Measurements from ENCODE around the gene OR14I1.

The OR14I1 gene

GRCh38 chr1:248686815-248687214 is 15.8 kb downstream of the OR14I1 start:
- TF ChIP-seq SPI1 (IDR thresholded peaks at IDR 0.05; ENCODE audit: borderline replicate concordance, low read depth): no peak
- no peak for TF ChIP-seq GABPA (IDR thresholded peaks at IDR 0.05; ENCODE audit: low read depth)
- no peak for TF ChIP-seq REST (IDR thresholded peaks at IDR 0.05; ENCODE audit: insufficient replicate concordance, low read depth)
- TF ChIP-seq CTCF (IDR thresholded peaks at IDR 0.05; ENCODE audit: insufficient read depth, low read length): no peak
- TF ChIP-seq POLR2AphosphoS5 (IDR thresholded peaks at IDR 0.05; ENCODE audit: low read depth): no peak
- no peak overlapping the region for H3K27ac ChIP-seq (replicated peaks)
- no peak overlapping the region for H3K4me3 ChIP-seq (replicated peaks; ENCODE audit: insufficient read depth, low read length)
- no peak for DNase-seq (ENCODE audit: low read depth in 1 of 2, low spot score in 1 of 2)
- no peaks in the 10 kb centered on the region for H3K27me3 ChIP-seq (ENCODE audit: insufficient read depth, poor library complexity, severe bottlenecking)

DNA sequence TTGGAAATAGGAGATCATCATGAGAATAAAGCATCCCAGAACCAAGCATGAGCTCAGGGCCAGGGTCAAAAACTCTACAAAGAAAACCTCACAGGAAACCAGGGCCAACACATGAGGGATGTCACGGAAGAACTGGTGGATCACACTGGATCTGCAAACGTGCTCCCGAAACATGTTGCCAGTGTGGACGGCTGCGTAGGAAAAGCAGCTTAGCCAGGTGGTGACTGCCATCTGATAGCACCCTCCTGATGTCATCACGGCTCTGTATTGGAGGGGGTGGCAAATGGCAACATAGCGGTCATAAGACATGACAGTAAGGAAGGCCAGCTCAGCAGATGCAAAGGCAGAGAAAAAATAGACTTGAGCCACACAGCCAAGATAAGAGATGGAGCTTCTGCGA is 20.9 kb downstream of the OR14I1 start:
- H3K4me3 ChIP-seq (replicated peaks; ENCODE audit: insufficient read depth, low read length): no peak overlapping the region
- no peak for DNase-seq (ENCODE audit: low read depth in 1 of 2, low spot score in 1 of 2)
- H3K27me3 ChIP-seq (ENCODE audit: insufficient read depth, poor library complexity, severe bottlenecking): no peaks in the 10 kb centered on the region
- TF ChIP-seq REST (IDR thresholded peaks at IDR 0.05; ENCODE audit: insufficient replicate concordance, low read depth) (no peak), SPI1 (IDR thresholded peaks at IDR 0.05; ENCODE audit: borderline replicate concordance, low read depth) (no peak), GABPA (IDR thresholded peaks at IDR 0.05; ENCODE audit: low read depth) (no peak), POLR2AphosphoS5 (IDR thresholded peaks at IDR 0.05; ENCODE audit: low read depth) (no peak), CTCF (IDR thresholded peaks at IDR 0.05; ENCODE audit: insufficient read depth, low read length) (no peak)
- no peak overlapping the region for H3K27ac ChIP-seq (replicated peaks)

DNA sequence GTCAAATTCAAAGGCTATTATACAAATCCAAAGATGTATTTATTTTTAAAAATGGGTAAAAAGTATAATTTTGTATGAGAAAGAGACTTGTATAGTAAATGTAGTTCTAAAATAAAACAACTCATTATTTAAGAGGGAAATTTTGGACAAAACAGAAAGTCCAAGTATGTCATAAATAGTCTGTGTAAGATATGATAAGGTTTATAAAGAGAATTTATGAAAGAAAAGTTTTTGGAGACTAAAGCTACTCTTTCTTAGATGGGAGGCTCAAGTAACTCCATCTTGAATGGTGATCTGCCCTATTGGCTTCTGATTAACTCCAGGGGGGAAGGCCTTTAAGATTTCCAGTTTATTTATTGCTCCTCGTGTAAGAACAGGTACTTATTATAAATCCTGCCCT is 32.6 kb downstream of the OR14I1 start:
- Histone ChIP-seq H3K27me3 (ENCODE audit: insufficient read depth, poor library complexity, severe bottlenecking) (no peaks in the 10 kb centered on the region), H3K27ac (replicated peaks) (no peak overlapping the region), H3K4me3 (replicated peaks; ENCODE audit: insufficient read depth, low read length) (no peak overlapping the region)
- no peak for DNase-seq (ENCODE audit: low read depth in 1 of 2, low spot score in 1 of 2)
- no peak for TF ChIP-seq SPI1 (IDR thresholded peaks at IDR 0.05; ENCODE audit: borderline replicate concordance, low read depth)
- TF ChIP-seq CTCF (IDR thresholded peaks at IDR 0.05; ENCODE audit: insufficient read depth, low read length): no peak
- no peak for TF ChIP-seq GABPA (IDR thresholded peaks at IDR 0.05; ENCODE audit: low read depth)
- TF ChIP-seq POLR2AphosphoS5 (IDR thresholded peaks at IDR 0.05; ENCODE audit: low read depth): no peak
- TF ChIP-seq REST (IDR thresholded peaks at IDR 0.05; ENCODE audit: insufficient replicate concordance, low read depth): no peak
